Measurements from ENCODE around the gene CHRM1. TPM values are rescaled to one million over a fixed set of nuclear protein-coding genes. Genes with fewer than 3 reads are reported as not detected.

Gene CHRM1
- total and polyA plus RNA-seq, 5 donors, result 0.07 to 0.24 (median 0.09) TPM; not detected in 2

DNA sequence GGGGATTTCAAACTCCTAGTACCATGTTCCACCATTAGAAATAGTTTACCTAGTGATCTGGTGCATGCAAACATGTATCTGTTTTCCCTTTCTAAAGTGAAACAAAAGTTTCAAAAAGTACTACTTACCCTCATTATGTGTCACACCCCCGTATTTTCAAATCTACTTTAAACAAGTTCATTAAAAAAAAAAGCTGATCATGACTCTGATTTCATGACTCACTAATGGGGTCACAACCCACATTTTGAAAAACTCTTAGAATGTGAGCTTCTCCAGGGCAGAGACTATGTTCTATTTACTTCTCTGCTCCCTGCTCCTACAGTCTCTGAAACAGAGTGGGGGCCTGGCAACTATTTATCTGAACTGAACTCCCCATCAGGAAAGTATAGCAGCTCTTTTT lies 18.2 kb downstream of the CHRM1 start:
- no peaks in the 10 kb centered on the region for H3K4me1 ChIP-seq (ENCODE audit: control insufficient read depth, insufficient read depth, low read length)
- no peak overlapping the region for H3K4me3 ChIP-seq (ENCODE audit: low read length)
- ATAC-seq (no peak), DNase-seq (no peak)
- no peak overlapping the region for H3K27ac ChIP-seq (ENCODE audit: low read length)
- 49% methylated on average over 1 of the region's 1 CpG for WGBS
- no peaks in the 10 kb centered on the region for H3K9me3 ChIP-seq (ENCODE audit: control insufficient read depth, low read length)
- no peaks in the 10 kb centered on the region for H3K27me3 ChIP-seq (ENCODE audit: control insufficient read depth, insufficient read depth)
- intact Hi-C loops (cut with DNase I), result no loop called here

DNA sequence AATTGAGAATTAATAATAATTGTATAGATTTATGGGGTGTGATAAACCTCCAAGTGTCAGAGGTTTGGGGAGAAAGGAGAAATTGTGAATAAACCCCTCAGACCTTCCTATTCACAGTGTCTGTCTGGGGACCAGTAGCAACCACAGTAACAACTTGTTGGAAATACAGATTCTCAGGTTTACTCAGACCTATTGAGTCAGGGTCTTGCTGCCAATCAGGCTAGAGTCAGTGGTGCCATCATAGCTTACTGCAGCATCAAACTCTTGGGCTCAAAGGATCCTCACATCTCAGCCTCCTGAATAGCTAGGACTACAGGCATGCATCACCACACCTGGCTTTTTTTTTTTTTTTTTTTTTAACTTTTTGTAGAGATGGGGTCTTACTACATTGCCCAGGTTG lies 23.1 kb downstream of the CHRM1 start:
- Histone ChIP-seq H3K27me3 (ENCODE audit: control insufficient read depth, insufficient read depth) (no peaks in the 10 kb centered on the region), H3K27ac (ENCODE audit: low read length) (no peak overlapping the region), H3K4me1 (ENCODE audit: control insufficient read depth, insufficient read depth, low read length) (no peaks in the 10 kb centered on the region), H3K9me3 (ENCODE audit: control insufficient read depth, low read length) (no peaks in the 10 kb centered on the region), H3K4me3 (ENCODE audit: low read length) (no peak overlapping the region)
- ATAC-seq (no peak), DNase-seq (no peak)
- intact Hi-C loops (cut with DNase I), result no loop called here

DNA sequence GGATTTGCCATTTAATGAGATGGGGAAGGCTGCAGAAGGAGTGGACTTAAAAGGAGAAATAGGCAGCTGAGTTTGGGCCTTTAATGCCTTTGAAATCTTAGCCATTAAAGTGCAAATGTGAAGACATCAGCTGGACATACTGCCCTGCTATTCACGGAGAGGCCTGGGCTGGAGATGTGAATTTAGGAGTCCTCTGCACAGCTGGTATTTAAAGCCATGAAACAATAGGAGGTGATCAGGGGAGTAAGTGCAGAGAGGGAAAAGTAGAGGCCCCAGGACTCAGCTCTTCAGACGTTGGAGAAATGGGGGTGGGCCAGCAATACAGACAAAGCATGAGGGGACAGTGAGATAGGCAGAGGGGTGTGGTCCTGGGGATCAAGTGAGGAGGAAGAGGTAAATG lies 23.9 kb downstream of the CHRM1 start:
- WGBS, result 51% methylated on average over 2 of the region's 2 CpGs
- no peaks in the 10 kb centered on the region for H3K4me1 ChIP-seq (ENCODE audit: control insufficient read depth, insufficient read depth, low read length)
- intact Hi-C loops (cut with DNase I), result no loop called here
- no peaks in the 10 kb centered on the region for H3K27me3 ChIP-seq (ENCODE audit: control insufficient read depth, insufficient read depth)
- no peaks in the 10 kb centered on the region for H3K9me3 ChIP-seq (ENCODE audit: control insufficient read depth, low read length)
- no peak for DNase-seq
- H3K4me3 ChIP-seq (ENCODE audit: low read length), result no peak overlapping the region
- ATAC-seq, result no peak
- H3K27ac ChIP-seq (ENCODE audit: low read length), result no peak overlapping the region

DNA sequence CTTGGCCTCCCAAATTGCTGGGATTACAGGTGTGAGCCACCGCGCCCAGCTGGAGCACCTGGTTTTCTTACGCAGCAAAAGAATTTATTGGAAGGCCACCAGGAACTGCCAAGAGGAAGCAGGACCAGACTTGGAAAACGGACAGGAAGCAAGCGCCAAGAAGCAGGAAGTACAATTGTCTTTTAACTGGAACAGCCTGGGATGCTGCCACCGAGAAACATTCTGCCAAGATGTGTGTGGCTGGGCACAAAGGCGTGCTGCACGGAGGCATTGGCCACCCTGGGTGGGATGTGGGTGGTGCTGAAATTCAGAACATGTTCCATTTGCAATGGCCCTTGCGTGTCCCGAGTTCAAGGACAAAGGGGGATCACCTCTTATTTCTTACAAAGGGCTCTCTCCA lies 25.1 kb downstream of the CHRM1 start:
- 56% methylated on average over 10 of the region's 10 CpGs for WGBS
- Histone ChIP-seq H3K27ac (ENCODE audit: low read length) (no peak overlapping the region), H3K4me1 (ENCODE audit: control insufficient read depth, insufficient read depth, low read length) (no peaks in the 10 kb centered on the region), H3K27me3 (ENCODE audit: control insufficient read depth, insufficient read depth) (no peaks in the 10 kb centered on the region), H3K9me3 (ENCODE audit: control insufficient read depth, low read length) (no peaks in the 10 kb centered on the region), H3K4me3 (ENCODE audit: low read length) (no peak overlapping the region)
- ATAC-seq (peak; percentile 29 to 56), DNase-seq (peak in 1 of 3 donors; percentile 62)
- intact Hi-C loops (cut with DNase I), result no loop called here

DNA sequence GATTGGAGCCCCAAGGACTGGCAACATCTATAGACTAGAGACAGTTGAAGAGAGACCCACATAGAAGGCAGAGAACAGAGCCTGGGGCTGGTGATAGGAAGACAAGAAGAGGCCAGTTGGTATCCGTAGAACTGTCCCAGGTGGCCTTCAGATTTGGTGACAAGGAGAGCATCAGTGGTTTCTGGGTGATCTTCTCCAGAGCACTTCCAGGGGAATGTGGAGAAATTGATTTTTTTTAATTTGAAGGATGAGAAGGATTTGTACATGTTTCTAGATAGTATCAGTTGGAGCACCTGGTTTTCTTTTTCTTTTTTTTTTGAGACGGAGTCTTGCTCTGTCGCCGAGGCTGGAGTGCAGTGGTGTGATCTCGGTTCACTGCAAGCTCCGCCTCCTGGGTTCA lies 25.7 kb downstream of the CHRM1 start:
- no peak overlapping the region for H3K4me3 ChIP-seq (ENCODE audit: low read length)
- no peak for ATAC-seq
- H3K4me1 ChIP-seq (ENCODE audit: control insufficient read depth, insufficient read depth, low read length), result no peaks in the 10 kb centered on the region
- intact Hi-C loops (cut with DNase I), result no loop called here
- 71% methylated on average over 6 of the region's 6 CpGs for WGBS
- H3K27ac ChIP-seq (ENCODE audit: low read length), result no peak overlapping the region
- no peaks in the 10 kb centered on the region for H3K9me3 ChIP-seq (ENCODE audit: control insufficient read depth, low read length)
- H3K27me3 ChIP-seq (ENCODE audit: control insufficient read depth, insufficient read depth), result no peaks in the 10 kb centered on the region
- no peak for DNase-seq

DNA sequence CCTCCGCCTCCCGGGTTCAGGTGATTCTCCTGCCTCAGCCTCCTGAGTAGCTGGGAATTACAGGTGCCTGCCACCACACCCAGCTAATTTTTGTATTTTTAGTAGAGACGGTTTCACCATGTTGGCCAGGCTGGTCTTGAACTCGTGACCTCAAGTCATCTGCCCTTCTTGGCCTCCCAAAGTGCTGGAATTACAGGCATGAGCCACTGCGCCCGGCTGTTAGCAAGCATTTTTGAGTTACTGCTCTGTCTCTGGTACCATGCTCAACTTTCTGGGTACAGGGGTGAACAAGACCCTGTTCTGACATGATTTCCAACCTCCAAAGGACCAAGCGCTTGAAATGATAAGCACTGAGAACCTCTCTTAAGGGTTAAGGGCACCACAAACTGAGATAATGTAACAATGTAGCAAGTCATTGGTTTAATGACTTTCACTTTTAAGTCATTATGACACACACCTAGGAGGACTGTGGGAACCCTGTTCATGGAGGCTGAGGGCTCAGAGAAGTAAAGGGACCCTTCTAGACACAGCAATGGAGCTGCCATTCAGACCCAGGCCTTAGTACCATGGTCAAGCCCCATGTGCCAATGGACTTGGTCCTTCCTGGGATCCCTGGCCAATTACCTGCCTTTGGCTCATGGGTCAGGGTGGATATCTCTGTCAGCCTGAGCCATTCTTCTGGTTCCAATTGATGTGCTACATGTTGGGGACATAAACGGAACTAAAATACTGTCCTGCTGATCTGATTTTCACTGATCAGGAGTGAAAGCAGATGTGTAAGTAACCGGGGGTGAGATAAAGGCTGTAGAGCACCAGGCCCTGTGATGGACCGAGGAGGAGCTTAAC lies 28.9 kb downstream of the CHRM1 start:
- intact Hi-C loops (cut with DNase I), result no loop called here
- 80% methylated on average over 10 of the region's 10 CpGs for WGBS
- H3K27me3 ChIP-seq (ENCODE audit: control insufficient read depth, insufficient read depth), result no peaks in the 10 kb centered on the region
- H3K9me3 ChIP-seq (ENCODE audit: control insufficient read depth, low read length), result no peaks in the 10 kb centered on the region
- no peak overlapping the region for H3K4me3 ChIP-seq (ENCODE audit: low read length)
- no peak for DNase-seq
- peaks cover 8% of the 10 kb centered on the region for H3K4me1 ChIP-seq (ENCODE audit: control insufficient read depth, insufficient read depth, low read length)
- no peak overlapping the region for H3K27ac ChIP-seq (ENCODE audit: low read length)
- ATAC-seq, result no peak

DNA sequence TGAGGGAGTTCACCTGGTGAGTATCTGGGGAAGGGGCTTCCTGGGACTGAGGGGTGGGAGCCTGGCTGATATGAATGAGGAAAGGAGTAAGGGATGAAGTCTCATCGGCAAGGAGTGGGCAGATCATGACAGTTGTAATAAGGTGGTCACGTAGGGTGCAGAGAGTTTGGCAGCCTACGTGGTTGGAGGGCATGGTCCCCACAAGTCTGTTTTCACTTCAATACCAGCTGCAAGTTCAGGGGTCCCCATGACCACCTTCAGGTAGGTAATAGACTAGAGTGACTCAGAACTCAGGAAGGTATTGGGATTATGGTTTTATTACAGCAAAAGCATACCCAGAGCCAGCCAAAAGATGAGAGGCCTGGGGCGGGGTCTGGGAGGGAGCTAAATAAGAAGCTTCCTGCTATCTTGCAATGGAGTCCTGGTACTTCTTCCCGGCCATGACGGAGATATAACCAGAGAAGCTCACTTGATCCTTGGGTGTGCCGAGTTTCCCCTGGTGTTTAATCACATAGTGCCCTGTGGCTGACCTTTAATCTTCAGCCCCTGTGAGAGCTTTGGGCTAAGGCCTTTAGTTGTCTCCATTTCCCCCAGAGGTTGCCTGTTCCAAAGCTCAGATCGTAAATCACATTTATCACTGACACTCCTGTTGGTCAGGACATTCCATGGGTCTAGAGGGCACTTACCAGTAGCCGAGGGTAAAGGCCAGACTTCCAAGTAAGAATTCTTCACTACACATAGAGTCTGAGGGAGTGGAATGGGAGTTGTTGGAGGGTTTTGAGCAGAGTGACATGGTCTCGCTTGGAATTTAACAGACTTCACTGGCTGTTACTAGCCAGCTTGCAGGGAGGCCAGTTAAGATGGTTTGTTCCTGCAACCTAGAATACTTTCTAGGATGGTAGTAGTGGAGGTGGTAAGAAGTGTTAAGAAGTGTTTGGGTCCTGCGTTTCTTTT lies 31.4 kb downstream of the CHRM1 start:
- Histone ChIP-seq H3K27ac (ENCODE audit: low read length) (peak overlapping the region; percentile 56), H3K4me1 (ENCODE audit: control insufficient read depth, insufficient read depth, low read length) (peaks cover 8% of the 10 kb centered on the region), H3K4me3 (ENCODE audit: low read length) (no peak overlapping the region), H3K27me3 (ENCODE audit: control insufficient read depth, insufficient read depth) (no peaks in the 10 kb centered on the region), H3K9me3 (ENCODE audit: control insufficient read depth, low read length) (no peaks in the 10 kb centered on the region)
- DNase-seq (no peak), ATAC-seq (peak; percentile 52 to 53)
- 62% methylated on average over 11 of the region's 11 CpGs for whole genome bisulfite sequencing
- intact Hi-C loops (cut with DNase I), result no loop called here

DNA sequence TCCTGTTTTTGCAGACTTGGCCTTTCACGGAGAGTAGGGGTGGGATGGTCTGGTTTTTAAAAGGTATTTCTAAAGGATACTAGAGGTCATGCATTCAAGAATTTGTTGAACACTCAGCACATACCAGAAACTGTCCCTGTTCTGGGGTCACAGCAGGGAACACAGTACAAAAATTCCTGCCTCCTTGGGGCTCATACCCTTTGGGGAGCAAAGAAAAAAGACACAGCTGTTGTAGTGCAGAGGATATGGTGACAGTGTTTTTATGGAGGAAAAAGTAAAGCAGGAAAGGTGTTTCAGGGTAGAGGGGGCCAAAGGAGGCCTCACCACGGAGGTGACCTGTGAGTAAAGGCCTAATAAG lies 32.1 kb downstream of the CHRM1 start:
- H3K27me3 ChIP-seq (ENCODE audit: control insufficient read depth, insufficient read depth), result no peaks in the 10 kb centered on the region
- no peaks in the 10 kb centered on the region for H3K9me3 ChIP-seq (ENCODE audit: control insufficient read depth, low read length)
- H3K4me1 ChIP-seq (ENCODE audit: control insufficient read depth, insufficient read depth, low read length), result peaks cover 8% of the 10 kb centered on the region
- intact Hi-C loops (cut with DNase I), result no loop called here
- no peak for ATAC-seq
- WGBS, result 58% methylated on average over 2 of the region's 2 CpGs
- no peak for DNase-seq
- peak overlapping the region; percentile 43 for H3K27ac ChIP-seq (ENCODE audit: low read length)
- H3K4me3 ChIP-seq (ENCODE audit: low read length), result no peak overlapping the region

DNA sequence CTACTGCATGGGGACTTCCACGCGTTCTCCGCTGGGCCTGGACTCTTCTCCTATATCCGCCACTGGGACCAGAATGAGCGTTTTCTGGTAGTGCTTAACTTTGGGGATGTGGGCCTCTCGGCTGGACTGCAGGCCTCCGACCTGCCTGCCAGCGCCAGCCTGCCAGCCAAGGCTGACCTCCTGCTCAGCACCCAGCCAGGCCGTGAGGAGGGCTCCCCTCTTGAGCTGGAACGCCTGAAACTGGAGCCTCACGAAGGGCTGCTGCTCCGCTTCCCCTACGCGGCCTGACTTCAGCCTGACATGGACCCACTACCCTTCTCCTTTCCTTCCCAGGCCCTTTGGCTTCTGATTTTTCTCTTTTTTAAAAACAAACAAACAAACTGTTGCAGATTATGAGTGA lies 32.8 kb downstream of the CHRM1 start:
- WGBS, result 90% methylated on average over 14 of the region's 14 CpGs
- ATAC-seq (no peak), DNase-seq (no peak)
- H3K27ac ChIP-seq (ENCODE audit: low read length), result no peak overlapping the region
- H3K4me3 ChIP-seq (ENCODE audit: low read length), result no peak overlapping the region
- H3K27me3 ChIP-seq (ENCODE audit: control insufficient read depth, insufficient read depth), result no peaks in the 10 kb centered on the region
- intact Hi-C loops (cut with DNase I), result no loop called here
- H3K9me3 ChIP-seq (ENCODE audit: control insufficient read depth, low read length), result no peaks in the 10 kb centered on the region
- peaks cover 8% of the 10 kb centered on the region for H3K4me1 ChIP-seq (ENCODE audit: control insufficient read depth, insufficient read depth, low read length)

DNA sequence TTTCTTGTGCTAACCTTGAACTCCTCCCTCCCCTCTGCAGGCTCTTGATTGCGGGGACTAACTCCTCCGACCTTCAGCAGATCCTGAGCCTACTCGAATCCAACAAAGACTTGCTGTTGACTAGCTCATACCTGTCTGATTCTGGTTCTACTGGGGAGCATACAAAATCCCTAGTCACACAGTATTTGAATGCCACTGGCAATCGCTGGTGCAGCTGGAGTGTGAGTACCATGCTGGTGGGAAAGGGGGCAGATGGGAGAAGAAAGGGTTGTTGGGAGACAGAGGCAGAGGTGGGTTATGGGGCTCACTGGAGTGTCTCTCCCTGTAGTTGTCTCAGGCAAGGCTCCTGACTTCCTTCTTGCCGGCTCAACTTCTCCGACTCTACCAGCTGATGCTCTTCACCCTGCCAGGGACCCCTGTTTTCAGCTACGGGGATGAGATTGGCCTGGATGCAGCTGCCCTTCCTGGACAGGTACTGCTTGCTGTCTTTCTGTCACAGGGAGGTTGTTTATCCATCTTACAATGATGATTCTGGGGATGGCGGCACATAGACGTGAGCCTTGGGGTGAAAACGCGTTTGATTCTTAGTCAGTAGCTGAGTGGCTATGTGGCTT lies 35.9 kb downstream of the CHRM1 start:
- no peak overlapping the region for H3K27ac ChIP-seq (ENCODE audit: low read length)
- H3K4me3 ChIP-seq (ENCODE audit: low read length), result no peak overlapping the region
- no peak for ATAC-seq
- H3K4me1 ChIP-seq (ENCODE audit: control insufficient read depth, insufficient read depth, low read length), result peaks cover 14% of the 10 kb centered on the region
- intact Hi-C loops (cut with DNase I), result no loop called here
- 89% methylated on average over 11 of the region's 11 CpGs for WGBS
- no peak for DNase-seq
- H3K9me3 ChIP-seq (ENCODE audit: control insufficient read depth, low read length), result no peaks in the 10 kb centered on the region
- no peaks in the 10 kb centered on the region for H3K27me3 ChIP-seq (ENCODE audit: control insufficient read depth, insufficient read depth)

DNA sequence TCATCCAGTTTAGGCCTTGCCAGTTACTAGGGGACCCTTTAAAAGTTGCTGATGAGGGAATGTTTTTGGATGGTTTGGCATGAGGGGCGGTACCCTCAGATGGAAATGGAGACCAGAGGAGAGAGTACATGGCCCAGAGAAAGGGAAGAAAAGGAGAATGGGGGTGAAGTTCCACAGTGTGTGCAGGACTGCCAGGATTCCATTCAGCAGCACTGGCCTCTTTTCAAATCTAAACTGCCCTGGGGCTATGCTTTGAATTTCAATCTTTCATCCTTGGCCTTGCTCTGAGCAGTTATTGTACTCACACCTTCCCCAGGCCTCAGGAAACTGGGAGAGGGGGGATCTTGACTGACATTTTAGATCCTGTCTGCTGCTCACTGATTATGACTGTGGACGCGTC lies 37.5 kb downstream of the CHRM1 start:
- no peaks in the 10 kb centered on the region for H3K9me3 ChIP-seq (ENCODE audit: control insufficient read depth, low read length)
- ATAC-seq, result no peak
- 73% methylated on average over 3 of the region's 3 CpGs for WGBS
- intact Hi-C loops (cut with DNase I), result no loop called here
- no peak overlapping the region for H3K27ac ChIP-seq (ENCODE audit: low read length)
- H3K4me3 ChIP-seq (ENCODE audit: low read length), result no peak overlapping the region
- H3K27me3 ChIP-seq (ENCODE audit: control insufficient read depth, insufficient read depth), result no peaks in the 10 kb centered on the region
- H3K4me1 ChIP-seq (ENCODE audit: control insufficient read depth, insufficient read depth, low read length), result peaks cover 11% of the 10 kb centered on the region
- no peak for DNase-seq
